GM12865 (cell line): ENCODE measurements around the gene CD300LB.

Experiments used
- DNase-seq: peaks from one replicate; pipeline ENCODE4 v3.0.0; 2010; ENCODE audit warnings: low read depth
- H3K4me3 ChIP-seq: 2 replicates; pipeline ENCODE4 v1.5.1; 2011; ENCODE audit warnings: mild to moderate bottlenecking, low read depth, low read length, control low read depth
- CTCF ChIP-seq: IDR thresholded peaks from 2 replicates; pipeline ENCODE4 v1.5.1; 2011; ENCODE audit warnings: low read length, control low read depth, low read depth, inconsistent platforms; ENCODE audit not compliant: insufficient read depth; ENCODE audit errors: missing control alignments

The CD300LB gene

DNA sequence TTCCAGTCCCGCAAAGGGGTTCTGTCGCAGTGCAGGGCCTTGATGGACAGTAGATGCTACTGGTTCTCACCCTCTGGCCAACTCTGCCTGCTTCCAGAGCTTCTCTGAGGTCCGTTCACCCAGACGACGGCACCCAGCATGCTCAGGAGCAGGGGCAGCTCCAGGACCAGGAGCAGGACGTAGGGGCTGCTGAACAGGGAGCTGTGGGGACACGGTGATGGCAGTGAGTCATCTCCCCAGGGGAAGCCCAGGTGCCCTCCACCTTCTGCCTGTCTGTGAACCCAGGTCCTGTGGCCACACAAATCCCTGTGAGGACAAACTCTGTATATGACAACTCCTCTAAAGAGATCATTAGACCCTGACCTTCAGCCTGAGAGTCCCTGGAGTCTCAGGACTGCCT lies 18.1 kb upstream of the CD300LB start:
- no peak for TF ChIP-seq CTCF
- no peak for DNase-seq
- H3K4me3 ChIP-seq, result no peak overlapping the region

- no peak overlapping the region for H3K4me3 ChIP-seq
- no peak for TF ChIP-seq CTCF
- DNase-seq, result peak; percentile 12
These were observed 16.5 kb upstream of the CD300LB start for GRCh38 chr17:74547736-74548135.

DNA sequence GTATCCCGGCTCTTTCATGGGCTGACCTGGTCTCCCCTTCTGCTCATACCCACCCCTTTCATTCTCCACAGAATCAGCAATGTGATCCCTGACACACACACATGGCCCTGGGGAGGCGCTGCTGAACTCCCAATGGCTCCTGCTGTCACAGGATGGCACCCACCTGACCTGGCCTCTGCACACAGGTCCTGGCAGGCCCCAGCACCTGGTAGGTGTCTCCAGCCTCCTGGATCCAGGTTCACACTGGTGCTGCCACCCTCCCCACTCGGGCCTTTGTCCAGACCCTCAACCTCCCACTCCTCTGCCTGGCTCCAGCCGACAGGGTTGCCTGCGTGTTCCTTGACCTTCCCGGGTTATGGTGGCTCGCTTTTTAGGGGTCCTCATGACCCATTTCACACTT lies 16.0 kb upstream of the CD300LB start:
- no peak overlapping the region for H3K4me3 ChIP-seq
- no peak for TF ChIP-seq CTCF
- no peak for DNase-seq

DNA sequence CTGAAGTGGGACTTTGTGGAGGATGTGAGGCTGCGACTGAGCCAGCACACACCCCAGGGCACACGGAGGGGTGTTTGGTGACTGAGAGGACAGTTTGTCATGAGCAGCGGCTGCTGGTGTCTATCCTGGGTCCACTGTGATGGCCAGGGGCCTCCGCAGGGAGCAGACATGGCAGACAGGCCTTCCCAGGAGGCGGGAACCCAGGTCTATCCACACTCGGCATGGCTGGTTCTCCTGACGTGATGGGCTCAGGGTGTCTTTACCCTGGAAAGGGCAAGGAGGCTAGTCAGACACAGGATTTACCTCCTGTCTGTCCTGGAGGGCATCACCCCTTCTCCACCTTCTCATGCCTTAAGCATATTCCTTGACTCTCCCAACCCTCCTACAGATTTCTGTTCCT lies 15.3 kb upstream of the CD300LB start:
- DNase-seq, result no peak
- no peak for TF ChIP-seq CTCF
- H3K4me3 ChIP-seq, result no peak overlapping the region

GRCh38 chr17:74545843-74546230 lies 14.6 kb upstream of the CD300LB start, which contains the start of gene CD300C:
CD300C (minus strand) TSS chr17:74546115; CDS start chr17:74545782, 333 bp downstream.
- no peak within 1 kb of the TSS for H3K4me3 ChIP-seq
- TF ChIP-seq CTCF, result no peak
- DNase-seq, result peak; percentile 27

DNA sequence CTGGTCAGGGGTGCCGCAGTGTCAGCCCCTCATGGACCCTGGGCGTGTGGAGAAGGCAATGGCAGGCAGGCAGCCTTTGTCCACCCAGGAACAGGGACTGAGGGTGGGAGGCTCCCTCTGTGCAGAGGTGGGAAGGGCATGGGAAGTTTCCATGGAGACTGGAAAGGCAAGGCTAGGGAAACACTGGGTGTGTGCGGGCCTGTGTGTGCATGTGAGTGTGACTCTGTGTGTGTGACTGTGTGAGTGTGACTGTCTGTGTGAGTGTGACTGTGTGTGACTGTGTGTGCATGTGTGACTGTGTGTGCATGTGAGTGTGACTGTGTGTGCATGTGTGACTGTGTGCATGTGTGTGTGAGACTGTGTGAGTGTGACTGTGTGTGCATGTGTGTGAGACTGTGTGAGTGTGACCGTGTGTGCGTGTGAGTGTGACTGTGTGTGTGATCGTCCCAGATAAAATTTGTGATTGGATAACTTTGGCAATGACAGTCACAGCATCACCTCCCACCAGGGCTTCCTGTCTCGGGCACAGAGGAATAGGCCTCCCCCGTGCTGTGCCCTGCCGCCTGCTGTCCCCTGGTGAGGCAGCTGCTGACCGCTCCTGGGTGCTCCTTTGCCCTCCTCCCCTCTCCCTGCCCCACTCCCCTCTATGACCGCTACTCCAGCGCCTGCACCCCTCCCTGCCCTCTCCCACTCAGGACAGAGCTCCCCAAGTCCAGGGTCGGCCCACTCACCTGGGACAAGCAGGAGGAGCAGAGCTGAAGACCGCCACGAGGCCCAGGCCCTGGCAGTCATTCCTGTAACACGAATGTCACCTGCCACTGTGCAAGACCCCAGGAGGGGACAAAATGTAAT lies 13.9 kb upstream of the CD300LB start:
- no peak for DNase-seq
- no peak overlapping the region for H3K4me3 ChIP-seq
- no peak for TF ChIP-seq CTCF
